Motor neuron (in vitro differentiated cells): Measurements from ENCODE around the gene MRTO4. TPM values are rescaled to one million over a fixed set of nuclear protein-coding genes. Genes with fewer than 3 reads are reported as not detected.
"Not testable (repeated sequence)": the region's sequence is repeated elsewhere in the genome, so short reads cannot be mapped to it uniquely, and the experiment has no call there.

ENCODE experiments used
- ATAC-seq, 8 experiments: fragments of 200-7000 bp; cut with Tn5 transposase; replicated peaks in 6 of 8; 2 replicates each; pipeline ENCODE4 v1.8.0; 2021; ENCODE audit warnings: mild to moderate bottlenecking in 8 of 8, moderate library complexity in 8 of 8
- H3K27ac ChIP-seq, 2 donors: fragments of 250-450 bp; sonication (Bioruptor Pico); 2 replicates each; pipeline ENCODE4 v1.9.0; 2021; ENCODE audit warnings: antibody characterized with exemption in 2 of 2, mild to moderate bottlenecking in 2 of 2, moderate library complexity in 1 of 2
- H3K4me1 ChIP-seq, 2 donors: fragments of 250-450 bp; sonication (Bioruptor Pico); replicated peaks in 1 of 2; 2 replicates each; pipeline ENCODE4 v1.6.1; 2021; ENCODE audit warnings: antibody characterized with exemption in 2 of 2, mild to moderate bottlenecking in 2 of 2, moderate library complexity in 1 of 2
- H3K4me3 ChIP-seq, 5 donors: fragments of 250-450 bp; sonication (Bioruptor Pico); 2 replicates each; pipeline ENCODE4 v1.9.0; 2021; ENCODE audit warnings: antibody characterized with exemption in 5 of 5, mild to moderate bottlenecking in 5 of 5, moderate library complexity in 4 of 5
- WGBS, 10 experiments: fragments of 450-650 bp; shearing (Covaris generic); methylation state at CpG; one replicate each; pipeline ENCODE4 v1.0.0; 2022; 5-methylcytosine and 5-hydroxymethylcytosine counted together
- in situ Hi-C, 9 experiments: fragments of 400-800 bp; cut with MboI; loops; one replicate each; pipeline ENCODE4 v1.15.0; 2021; ENCODE audit warnings: low sequenced_read_pairs in 9 of 9, low pct_unique_long_range_greater_than_20kb in 2 of 9; ENCODE audit not compliant: unreplicated experiment in 9 of 9
- total RNA-seq, 8 experiments: library from RNA; unstranded; fragments of 300-600 nt; gene quantifications; 2 replicates each; pipeline versions ENCODE4 v1.2.3 to v1.2.4, GENCODE V29; 2022

Gene MRTO4
- total RNA-seq, 8 experiments from 2014 or later, result 32.1 to 67.3 (median 35.7) TPM

GRCh38 chr1:19212167-19212566 lies 39.4 kb upstream of the MRTO4 start:
- in situ Hi-C loops, result no loop called here

GRCh38 chr1:19213580-19213979 lies 38.0 kb upstream of the MRTO4 start:
- H3K4me3 ChIP-seq, result no peak overlapping the region
- 71 to 100% (median 94%) methylated on average over 1 of the region's 1 CpG; no CpG with 5 or more reads in 4 of the 10 experiments for WGBS, 10 experiments
- peaks cover 10 to 13% of the 10 kb centered on the region in 2 donors for H3K4me1 ChIP-seq
- in situ Hi-C loops, result no loop called here
- no peak for ATAC-seq
- H3K27ac ChIP-seq, result no peak overlapping the region

More at GRCh38 chr1:19212167-19212566, 39.4 kb upstream of the MRTO4 start:
- no peak for ATAC-seq
- H3K27ac ChIP-seq, result no peak overlapping the region
- peaks cover 10 to 20% of the 10 kb centered on the region in 2 donors for H3K4me1 ChIP-seq
- H3K4me3 ChIP-seq, result no peak overlapping the region

DNA sequence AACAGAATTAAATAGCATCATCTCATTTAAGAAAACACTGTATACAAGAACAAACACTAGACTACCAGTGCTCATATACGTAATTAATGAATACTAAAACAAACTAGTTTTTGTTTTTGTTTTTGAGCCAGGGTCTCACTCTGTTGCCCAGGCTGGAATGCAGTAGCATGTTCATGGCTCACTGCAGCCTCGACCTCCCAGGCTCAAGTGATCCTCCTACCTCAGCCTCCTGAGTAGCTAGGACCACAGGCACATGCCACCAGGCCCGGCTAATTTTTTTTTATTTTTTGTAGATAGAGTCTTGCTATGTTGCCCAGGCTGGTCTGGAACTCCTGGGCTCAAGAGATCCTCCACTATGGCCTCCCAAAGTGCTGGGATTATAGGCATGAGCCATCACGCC lies 35.0 kb upstream of the MRTO4 start:
- H3K4me1 ChIP-seq, H3K4me3 ChIP-seq, H3K27ac ChIP-seq, in situ Hi-C loops, ATAC-seq: not testable (repeated sequence)
- 80 to 100% (median 100%) methylated on average over 1 to 4 of the region's 4 CpGs for WGBS, 10 experiments

DNA sequence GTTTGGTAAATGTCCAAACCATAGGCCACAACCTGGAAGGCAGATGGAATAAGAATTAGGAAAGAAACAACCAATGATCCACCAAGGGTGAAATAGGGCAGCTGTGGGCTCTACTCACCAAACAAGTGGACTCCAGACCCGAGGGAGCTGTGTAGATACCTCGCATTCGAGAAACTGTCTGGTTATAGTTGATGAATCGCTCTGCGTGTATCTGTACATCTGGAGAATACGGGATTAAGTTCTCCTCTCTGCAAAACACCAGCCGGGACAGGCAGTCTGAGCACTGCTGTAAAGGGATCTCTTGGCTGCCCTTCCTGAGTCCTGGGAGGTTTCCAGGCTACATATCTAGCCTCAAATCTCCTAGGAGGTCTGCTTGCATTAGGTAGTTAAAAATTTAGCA lies 32.2 kb upstream of the MRTO4 start:
- WGBS, 10 experiments, result 50 to 100% (median 94%) methylated on average over 2 to 7 of the region's 7 CpGs; no CpG with 5 or more reads in 1 of the 10 experiments
- Histone ChIP-seq H3K4me1 (no peaks in the 10 kb centered on the region), H3K27ac (peak overlapping the region in 1 of 2 donors; percentile 23), H3K4me3 (no peak overlapping the region)
- in situ Hi-C loops, result no loop called here
- ATAC-seq, result no peak

- Histone ChIP-seq H3K4me1 (no peaks in the 10 kb centered on the region), H3K27ac (no peak overlapping the region), H3K4me3 (no peak overlapping the region)
- no peak for ATAC-seq
- in situ Hi-C loops, result no loop called here
- WGBS, 10 experiments, result 86 to 100% (median 98%) methylated on average over 1 to 8 of the region's 8 CpGs; no CpG with 5 or more reads in 1 of the 10 experiments
Measured at GRCh38 chr1:19220080-19220846, 31.3 kb upstream of the MRTO4 start.

DNA sequence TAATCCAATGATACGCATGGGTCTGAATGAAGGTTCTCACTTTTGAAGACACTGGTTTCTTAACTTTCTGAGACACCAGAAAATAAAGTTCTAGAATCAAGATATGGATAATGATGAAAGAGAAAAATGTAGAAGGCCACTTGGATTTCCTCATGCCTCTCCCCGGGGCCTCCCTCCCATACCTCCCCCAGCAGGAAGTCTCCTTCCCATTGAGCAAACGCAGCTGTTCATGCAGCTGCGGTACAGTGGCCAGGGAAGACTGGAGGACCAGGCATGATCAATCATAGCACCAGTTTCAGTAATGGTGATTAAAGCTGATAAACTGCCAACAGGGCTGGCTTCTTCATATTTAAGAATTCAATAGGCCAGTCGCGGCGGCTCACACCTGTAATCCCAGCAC lies 30.6 kb upstream of the MRTO4 start:
- no peak for ATAC-seq
- H3K4me3 ChIP-seq, result no peak overlapping the region
- in situ Hi-C loops, result no loop called here
- no peaks in the 10 kb centered on the region for H3K4me1 ChIP-seq
- WGBS, 10 experiments, result 80 to 100% (median 93%) methylated on average over 1 to 7 of the region's 7 CpGs; no CpG with 5 or more reads in 2 of the 10 experiments
- H3K27ac ChIP-seq, result no peak overlapping the region

DNA sequence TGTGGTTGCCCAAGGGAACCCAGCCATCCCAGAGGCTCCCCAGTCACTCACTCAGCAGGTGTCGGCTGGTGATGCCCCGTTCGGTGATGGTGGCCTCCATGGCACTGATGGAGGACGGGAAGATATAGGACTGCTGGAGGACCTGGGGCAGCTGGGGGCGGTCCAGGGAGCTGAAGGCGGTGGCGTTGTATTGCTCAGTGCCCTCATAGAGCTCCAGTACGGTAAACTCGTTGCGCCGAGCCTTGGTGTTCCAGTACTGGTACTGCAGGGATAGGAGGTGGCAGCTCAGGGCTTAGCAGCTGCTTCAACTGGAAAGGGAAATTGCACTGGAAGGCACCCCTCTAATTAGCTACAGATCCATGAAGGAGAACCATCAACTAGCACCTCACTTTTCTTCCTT lies 29.0 kb upstream of the MRTO4 start:
- Histone ChIP-seq H3K27ac (no peak overlapping the region), H3K4me1 (no peaks in the 10 kb centered on the region), H3K4me3 (no peak overlapping the region)
- 80 to 100% (median 100%) methylated on average over 1 to 9 of the region's 11 CpGs; no CpG with 5 or more reads in 3 of the 10 experiments for WGBS, 10 experiments
- no peak for ATAC-seq
- in situ Hi-C loops, result no loop called here

- H3K27ac ChIP-seq, result no peak overlapping the region
- in situ Hi-C loops, result no loop called here
- no peak for ATAC-seq
- WGBS, 10 experiments, result 88 to 100% (median 94%) methylated on average over 3 to 14 of the region's 15 CpGs
- no peak overlapping the region for H3K4me3 ChIP-seq
- H3K4me1 ChIP-seq, result no peaks in the 10 kb centered on the region
Measured at GRCh38 chr1:19222979-19223824, 28.4 kb upstream of the MRTO4 start.

GRCh38 chr1:19229229-19229628 lies 22.4 kb upstream of the MRTO4 start:
- no peak overlapping the region for H3K27ac ChIP-seq
- no peak for ATAC-seq
- no peak overlapping the region for H3K4me3 ChIP-seq
- in situ Hi-C loops, result no loop called here
- 83 to 94% (median 84%) methylated on average over 3 of the region's 3 CpGs; no CpG with 5 or more reads in 5 of the 10 experiments for WGBS, 10 experiments
- no peaks in the 10 kb centered on the region for H3K4me1 ChIP-seq

DNA sequence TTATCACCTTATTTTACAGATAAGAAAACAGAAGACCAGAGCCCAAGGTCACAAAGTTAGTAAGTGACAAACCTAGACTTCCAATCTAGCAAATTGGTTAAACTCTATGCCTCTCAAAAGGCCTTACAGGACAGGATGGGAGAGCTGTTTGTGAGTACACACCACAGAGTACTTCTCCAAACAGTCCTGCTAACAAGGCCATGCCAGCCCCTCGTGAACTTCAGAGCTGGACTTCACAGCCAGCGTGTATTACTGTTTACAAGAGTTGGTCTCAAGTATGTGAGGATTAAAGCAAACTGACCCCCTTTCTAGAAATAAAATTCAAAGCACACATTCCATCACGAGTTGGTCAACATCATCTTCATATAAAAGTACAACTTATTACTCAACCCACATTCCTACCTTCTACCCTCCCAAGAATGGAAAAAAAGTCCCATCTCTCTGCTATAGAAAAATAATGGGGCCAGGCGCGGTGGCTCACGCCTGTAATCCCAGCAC lies 21.7 kb upstream of the MRTO4 start:
- ATAC-seq, result no peak
- 63 to 100% (median 94%) methylated on average over 2 to 6 of the region's 6 CpGs; no CpG with 5 or more reads in 2 of the 10 experiments for WGBS, 10 experiments
- Histone ChIP-seq H3K4me1 (no peaks in the 10 kb centered on the region), H3K27ac (no peak overlapping the region), H3K4me3 (no peak overlapping the region)
- in situ Hi-C loops, result no loop called here

- ATAC-seq, result peak in 3 of 8 experiments; percentile 84 to 96 (median 94)
- H3K4me1 ChIP-seq, H3K4me3 ChIP-seq, in situ Hi-C loops, H3K27ac ChIP-seq: not testable (repeated sequence)
- WGBS, 10 experiments, result 63 to 100% (median 96%) methylated on average over 1 to 15 of the region's 16 CpGs; no CpG with 5 or more reads in 1 of the 10 experiments
Measured at GRCh38 chr1:19231736-19232523, 19.7 kb upstream of the MRTO4 start.

DNA sequence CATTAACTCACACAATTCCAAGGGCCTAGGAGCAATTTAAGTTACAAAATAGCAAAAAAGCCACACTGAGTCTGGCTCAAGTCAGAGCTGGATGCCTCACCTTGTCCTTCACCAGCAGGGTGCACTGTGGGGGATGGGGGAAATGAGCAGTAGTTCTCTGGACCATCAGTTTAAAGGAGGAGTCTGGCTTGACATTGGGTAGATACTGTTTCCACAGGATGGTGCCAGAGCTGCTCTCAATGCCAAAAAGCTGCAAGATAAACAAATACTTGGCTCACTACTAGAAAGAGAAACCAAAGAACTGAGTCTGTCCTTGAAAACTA lies 19.1 kb upstream of the MRTO4 start:
- Histone ChIP-seq H3K4me1 (no peaks in the 10 kb centered on the region), H3K27ac (no peak overlapping the region), H3K4me3 (no peak overlapping the region)
- peak in 3 of 8 experiments; percentile 71 to 80 (median 74) for ATAC-seq
- in situ Hi-C loops, result no loop called here

- no peak overlapping the region for H3K4me3 ChIP-seq
- no peak overlapping the region for H3K27ac ChIP-seq
- H3K4me1 ChIP-seq, result no peaks in the 10 kb centered on the region
- ATAC-seq, result no peak
- WGBS, 10 experiments, result 67 to 100% (median 100%) methylated on average over 1 to 3 of the region's 3 CpGs; no CpG with 5 or more reads in 2 of the 10 experiments
- in situ Hi-C loops, result no loop called here
Measured at GRCh38 chr1:19234224-19234623, 17.4 kb upstream of the MRTO4 start.
